ENCODE data around the gene UGT8. TPM values are rescaled to one million over a fixed set of nuclear protein-coding genes. Genes with fewer than 3 reads are reported as not detected.

The UGT8 gene
- polyA plus RNA-seq, 1 donor from 2014 or later = 0.73 TPM

GRCh38 chr4:114595921-114596320, 2.7 kb upstream of the UGT8 start:
- H3K4me3 ChIP-seq (ENCODE audit: low read length) = no peak overlapping the region
- TF ChIP-seq, protein P1, sequence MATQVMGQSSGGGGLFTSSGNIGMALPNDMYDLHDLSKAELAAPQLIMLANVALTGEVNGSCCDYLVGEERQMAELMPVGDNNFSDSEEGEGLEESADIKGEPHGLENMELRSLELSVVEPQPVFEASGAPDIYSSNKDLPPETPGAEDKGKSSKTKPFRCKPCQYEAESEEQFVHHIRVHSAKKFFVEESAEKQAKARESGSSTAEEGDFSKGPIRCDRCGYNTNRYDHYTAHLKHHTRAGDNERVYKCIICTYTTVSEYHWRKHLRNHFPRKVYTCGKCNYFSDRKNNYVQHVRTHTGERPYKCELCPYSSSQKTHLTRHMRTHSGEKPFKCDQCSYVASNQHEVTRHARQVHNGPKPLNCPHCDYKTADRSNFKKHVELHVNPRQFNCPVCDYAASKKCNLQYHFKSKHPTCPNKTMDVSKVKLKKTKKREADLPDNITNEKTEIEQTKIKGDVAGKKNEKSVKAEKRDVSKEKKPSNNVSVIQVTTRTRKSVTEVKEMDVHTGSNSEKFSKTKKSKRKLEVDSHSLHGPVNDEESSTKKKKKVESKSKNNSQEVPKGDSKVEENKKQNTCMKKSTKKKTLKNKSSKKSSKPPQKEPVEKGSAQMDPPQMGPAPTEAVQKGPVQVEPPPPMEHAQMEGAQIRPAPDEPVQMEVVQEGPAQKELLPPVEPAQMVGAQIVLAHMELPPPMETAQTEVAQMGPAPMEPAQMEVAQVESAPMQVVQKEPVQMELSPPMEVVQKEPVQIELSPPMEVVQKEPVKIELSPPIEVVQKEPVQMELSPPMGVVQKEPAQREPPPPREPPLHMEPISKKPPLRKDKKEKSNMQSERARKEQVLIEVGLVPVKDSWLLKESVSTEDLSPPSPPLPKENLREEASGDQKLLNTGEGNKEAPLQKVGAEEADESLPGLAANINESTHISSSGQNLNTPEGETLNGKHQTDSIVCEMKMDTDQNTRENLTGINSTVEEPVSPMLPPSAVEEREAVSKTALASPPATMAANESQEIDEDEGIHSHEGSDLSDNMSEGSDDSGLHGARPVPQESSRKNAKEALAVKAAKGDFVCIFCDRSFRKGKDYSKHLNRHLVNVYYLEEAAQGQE (IDR thresholded peaks at IDR 0.05; ENCODE audit: borderline replicate concordance) = no peak
- TF ChIP-seq SMC3 (conservative IDR thresholded peaks at IDR 0.05; ENCODE audit: poor library complexity) = no peak
- TF ChIP-seq CTCF (IDR thresholded peaks at IDR 0.05; ENCODE audit: poor library complexity, severe bottlenecking) = no peak
- H4K20me1 ChIP-seq (ENCODE audit: insufficient read depth) = no peaks in the 10 kb centered on the region
- H3K27ac ChIP-seq (ENCODE audit: low read length) = no peak overlapping the region
- H3K27me3 ChIP-seq (ENCODE audit: insufficient read depth, low read depth, low read length) = peaks cover 27% of the 10 kb centered on the region
- H3K4me2 ChIP-seq (ENCODE audit: low read length) = no peak overlapping the region
- no peak overlapping the region for H3K9ac ChIP-seq (ENCODE audit: low read length)
- H3K36me3 ChIP-seq (ENCODE audit: insufficient read depth, low read length) = no peaks in the 10 kb centered on the region
- no peaks in the 10 kb centered on the region for H3K9me2 ChIP-seq (ENCODE audit: insufficient read depth, low read length)
- no peaks in the 10 kb centered on the region for H3K9me3 ChIP-seq (ENCODE audit: low read length)
- H2AFZ ChIP-seq (ENCODE audit: low read depth, low read length) = no peak overlapping the region
- H3K79me2 ChIP-seq (replicated peaks; ENCODE audit: insufficient read depth, low read length) = no peaks in the 10 kb centered on the region
- no peaks in the 10 kb centered on the region for H3F3A ChIP-seq (ENCODE audit: insufficient read depth, low read length, poor library complexity, severe bottlenecking)

DNA sequence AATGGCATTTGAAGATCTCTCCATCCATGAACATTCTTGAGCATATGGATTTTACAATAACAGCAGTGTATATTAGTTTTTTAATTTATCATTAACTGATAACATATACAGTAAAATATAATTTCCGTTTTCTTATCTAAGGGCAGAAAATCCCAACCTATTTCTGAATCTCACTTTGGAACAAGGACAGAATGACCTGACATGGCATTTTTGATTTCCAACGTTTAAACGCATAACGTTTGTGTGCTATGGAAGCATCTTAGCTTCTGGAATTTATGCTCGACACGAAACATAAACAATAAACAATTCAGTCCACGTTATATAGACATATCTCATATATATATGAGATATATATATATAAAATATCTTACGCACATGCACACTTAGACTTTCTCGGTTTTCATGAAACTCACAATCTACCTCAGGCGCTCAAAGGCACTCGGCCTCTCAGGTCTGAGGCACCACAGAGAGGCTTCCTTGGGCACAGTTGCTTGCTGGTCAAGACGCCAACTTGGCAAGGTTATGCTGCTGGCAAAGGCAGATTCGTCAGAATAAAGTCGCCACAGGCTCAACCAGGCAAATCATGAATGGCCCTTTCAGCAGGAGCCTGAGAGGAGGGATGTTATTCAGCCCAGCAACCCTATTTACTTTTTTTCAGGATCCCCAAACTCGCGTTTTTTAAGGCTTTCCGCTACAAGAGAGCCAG, 1.0 kb upstream of the UGT8 start:
- no peaks in the 10 kb centered on the region for H3K9me3 ChIP-seq (ENCODE audit: low read length)
- H3K27ac ChIP-seq (ENCODE audit: low read length) = no peak overlapping the region
- TF ChIP-seq MXI1 (conservative IDR thresholded peaks at IDR 0.05; ENCODE audit: poor library complexity, severe bottlenecking) (no peak), POLR2AphosphoS5 (IDR thresholded peaks at IDR 0.05) (no peak)
- H3K9me2 ChIP-seq (ENCODE audit: insufficient read depth, low read length) = no peaks in the 10 kb centered on the region
- no peaks in the 10 kb centered on the region for H3F3A ChIP-seq (ENCODE audit: insufficient read depth, low read length, poor library complexity, severe bottlenecking)
- H3K4me3 ChIP-seq (ENCODE audit: low read length) = peak overlapping the region; percentile 81
- peak overlapping the region; percentile 46 for H3K4me2 ChIP-seq (ENCODE audit: low read length)
- H3K36me3 ChIP-seq (ENCODE audit: insufficient read depth, low read length) = no peaks in the 10 kb centered on the region
- H3K79me2 ChIP-seq (replicated peaks; ENCODE audit: insufficient read depth, low read length) = no peaks in the 10 kb centered on the region
- H2AFZ ChIP-seq (ENCODE audit: low read depth, low read length) = no peak overlapping the region
- H3K27me3 ChIP-seq (ENCODE audit: insufficient read depth, low read depth, low read length) = peaks cover 28% of the 10 kb centered on the region
- no peaks in the 10 kb centered on the region for H4K20me1 ChIP-seq (ENCODE audit: insufficient read depth)
- no peak overlapping the region for H3K9ac ChIP-seq (ENCODE audit: low read length)

GRCh38 chr4:114599231-114599902, 760 bp downstream of the UGT8 start:
- Histone ChIP-seq H3K79me2 (replicated peaks; ENCODE audit: insufficient read depth, low read length) (no peaks in the 10 kb centered on the region), H2AFZ (ENCODE audit: low read depth, low read length) (peak overlapping the region; percentile 13), H3K27me3 (ENCODE audit: insufficient read depth, low read depth, low read length) (peaks cover 28% of the 10 kb centered on the region), H3F3A (ENCODE audit: insufficient read depth, low read length, poor library complexity, severe bottlenecking) (no peaks in the 10 kb centered on the region), H3K36me3 (ENCODE audit: insufficient read depth, low read length) (no peaks in the 10 kb centered on the region), H3K9ac (ENCODE audit: low read length) (peak overlapping the region; percentile 37), H4K20me1 (ENCODE audit: insufficient read depth) (no peaks in the 10 kb centered on the region), H3K9me2 (ENCODE audit: insufficient read depth, low read length) (no peaks in the 10 kb centered on the region), H3K27ac (ENCODE audit: low read length) (no peak overlapping the region), H3K4me3 (ENCODE audit: low read length) (peak overlapping the region; percentile 81), H3K9me3 (ENCODE audit: low read length) (no peaks in the 10 kb centered on the region), H3K4me2 (ENCODE audit: low read length) (peak overlapping the region; percentile 90)
- no peak for TF ChIP-seq SMC3 (conservative IDR thresholded peaks at IDR 0.05; ENCODE audit: poor library complexity)
- TF ChIP-seq, protein P1 (IDR thresholded peaks at IDR 0.05; ENCODE audit: borderline replicate concordance) = no peak
- no peak for TF ChIP-seq EZH2 (IDR thresholded peaks at IDR 0.05; ENCODE audit: borderline replicate concordance, insufficient read depth, low read length, poor library complexity, severe bottlenecking)
- no peak for TF ChIP-seq CTCF (IDR thresholded peaks at IDR 0.05; ENCODE audit: poor library complexity, severe bottlenecking)
- TF ChIP-seq POLR2AphosphoS5 (IDR thresholded peaks at IDR 0.05) = no peak
- TF ChIP-seq EP300 (conservative IDR thresholded peaks at IDR 0.05; ENCODE audit: poor library complexity, severe bottlenecking) = no peak
- no peak for TF ChIP-seq TAF1 (IDR thresholded peaks at IDR 0.05; ENCODE audit: low read depth)
- TF ChIP-seq RAD21 (conservative IDR thresholded peaks at IDR 0.05) = no peak
- TF ChIP-seq MXI1 (conservative IDR thresholded peaks at IDR 0.05; ENCODE audit: poor library complexity, severe bottlenecking) = no peak

All from neural cell (in vitro differentiated cells).